Large intestine (tissue), 3 donors: ENCODE results near the gene DGKE. TPM values are rescaled to one million over a fixed set of nuclear protein-coding genes. Genes with fewer than 3 reads are reported as not detected.

ENCODE experiments used
- DNase-seq, 2 donors: peaks; one replicate each; pipeline versions ENCODE4 v3.0.0 to v3.0.0-alpha.2; 2013
- H3K27ac ChIP-seq: one replicate; pipeline ENCODE4 v1.5.1; 2013; ENCODE audit warnings: low read length
- H3K27me3 ChIP-seq: 2 replicates; pipeline ENCODE4 v1.6.1; 2013; ENCODE audit warnings: low read length; ENCODE audit not compliant: control insufficient read depth, insufficient read depth
- H3K36me3 ChIP-seq: 2 replicates; pipeline ENCODE4 v1.6.1; 2013; ENCODE audit warnings: low read length; ENCODE audit not compliant: control insufficient read depth, insufficient read depth
- H3K4me1 ChIP-seq: one replicate; pipeline ENCODE4 v1.6.1; 2013; ENCODE audit warnings: low read length; ENCODE audit not compliant: control insufficient read depth, insufficient read depth
- H3K4me3 ChIP-seq: one replicate; pipeline ENCODE4 v1.5.1; 2013; ENCODE audit warnings: low read length
- H3K9me3 ChIP-seq: one replicate; pipeline ENCODE4 v1.6.1; 2013; ENCODE audit warnings: mild to moderate bottlenecking, low read depth, low read length, moderate library complexity; ENCODE audit not compliant: control insufficient read depth
- WGBS: methylation state at CpG from one replicate; pipeline ENCODE4 v1.1.5; 2013; ENCODE audit warnings: low lambda C conversion rate; ENCODE audit not compliant: insufficient coverage; 5-methylcytosine and 5-hydroxymethylcytosine counted together
- polyA plus RNA-seq: library from polyadenylated mRNA; unstranded; fragments of 120-200 nt; gene quantifications from one replicate; pipeline ENCODE4 v1.2.1, GENCODE V29; 2013

Gene DGKE
- polyA plus RNA-seq, 1 donor, result 4.2 TPM

GRCh38 chr17:56801459-56802178, 32.3 kb upstream of the DGKE start:
- Histone ChIP-seq H3K4me3 (no peak overlapping the region), H3K36me3 (no peaks in the 10 kb centered on the region), H3K27me3 (peaks cover 8% of the 10 kb centered on the region), H3K4me1 (no peaks in the 10 kb centered on the region), H3K27ac (no peak overlapping the region), H3K9me3 (no peaks in the 10 kb centered on the region)
- no peak for DNase-seq
- no CpG with 5 or more reads among the region's 4 CpGs for WGBS

- Histone ChIP-seq H3K9me3 (no peaks in the 10 kb centered on the region), H3K27ac (no peak overlapping the region), H3K36me3 (no peaks in the 10 kb centered on the region), H3K4me1 (no peaks in the 10 kb centered on the region), H3K4me3 (no peak overlapping the region), H3K27me3 (peaks cover 5% of the 10 kb centered on the region)
- DNase-seq, result no peak
- WGBS, result 89% methylated on average over 1 of the region's 1 CpG
These were observed 30.9 kb upstream of the DGKE start for GRCh38 chr17:56803071-56803470.

- Histone ChIP-seq H3K36me3 (no peaks in the 10 kb centered on the region), H3K27ac (no peak overlapping the region), H3K4me1 (no peaks in the 10 kb centered on the region), H3K4me3 (no peak overlapping the region), H3K9me3 (no peaks in the 10 kb centered on the region), H3K27me3 (peaks cover 4% of the 10 kb centered on the region)
- WGBS, result no CpG with 5 or more reads among the region's 3 CpGs
- DNase-seq, result no peak
These were observed 29.5 kb upstream of the DGKE start for GRCh38 chr17:56804454-56804853.

- no peak overlapping the region for H3K27ac ChIP-seq
- no peak overlapping the region for H3K4me3 ChIP-seq
- no peaks in the 10 kb centered on the region for H3K4me1 ChIP-seq
- no peaks in the 10 kb centered on the region for H3K36me3 ChIP-seq
- H3K9me3 ChIP-seq, result no peaks in the 10 kb centered on the region
- no peak for DNase-seq
- H3K27me3 ChIP-seq, result no peaks in the 10 kb centered on the region
- WGBS, result 92% methylated on average over 2 of the region's 4 CpGs
These were observed 27.0 kb upstream of the DGKE start for GRCh38 chr17:56806949-56807348.

GRCh38 chr17:56807723-56808122, 26.2 kb upstream of the DGKE start:
- H3K4me3 ChIP-seq, result no peak overlapping the region
- no peaks in the 10 kb centered on the region for H3K9me3 ChIP-seq
- no CpG with 5 or more reads among the region's 3 CpGs for WGBS
- H3K27ac ChIP-seq, result no peak overlapping the region
- no peaks in the 10 kb centered on the region for H3K4me1 ChIP-seq
- peaks cover 2% of the 10 kb centered on the region for H3K27me3 ChIP-seq
- DNase-seq, result no peak
- H3K36me3 ChIP-seq, result no peaks in the 10 kb centered on the region

- Histone ChIP-seq H3K9me3 (no peaks in the 10 kb centered on the region), H3K27me3 (peaks cover 7% of the 10 kb centered on the region), H3K36me3 (no peaks in the 10 kb centered on the region), H3K4me1 (no peaks in the 10 kb centered on the region), H3K4me3 (no peak overlapping the region), H3K27ac (no peak overlapping the region)
- no CpG with 5 or more reads among the region's 3 CpGs for WGBS
- DNase-seq, result no peak
These were observed 25.4 kb upstream of the DGKE start for GRCh38 chr17:56808503-56808902.

GRCh38 chr17:56809106-56809819, 24.7 kb upstream of the DGKE start:
- no peaks in the 10 kb centered on the region for H3K9me3 ChIP-seq
- H3K36me3 ChIP-seq, result no peaks in the 10 kb centered on the region
- no peak overlapping the region for H3K4me3 ChIP-seq
- peaks cover 11% of the 10 kb centered on the region for H3K27me3 ChIP-seq
- H3K27ac ChIP-seq, result no peak overlapping the region
- no peak for DNase-seq
- WGBS, result 100% methylated on average over 1 of the region's 9 CpGs
- no peaks in the 10 kb centered on the region for H3K4me1 ChIP-seq

GRCh38 chr17:56809820-56810179, 24.2 kb upstream of the DGKE start:
- Histone ChIP-seq H3K36me3 (no peaks in the 10 kb centered on the region), H3K9me3 (no peaks in the 10 kb centered on the region), H3K4me1 (no peaks in the 10 kb centered on the region), H3K27me3 (peaks cover 13% of the 10 kb centered on the region), H3K27ac (no peak overlapping the region), H3K4me3 (no peak overlapping the region)
- DNase-seq, result no peak
- 100% methylated on average over 1 of the region's 1 CpG for WGBS

- Histone ChIP-seq H3K4me3 (no peak overlapping the region), H3K36me3 (no peaks in the 10 kb centered on the region), H3K4me1 (no peaks in the 10 kb centered on the region), H3K27me3 (peaks cover 13% of the 10 kb centered on the region), H3K27ac (no peak overlapping the region), H3K9me3 (no peaks in the 10 kb centered on the region)
- no peak for DNase-seq
- WGBS, result no CpG with 5 or more reads among the region's 2 CpGs
These were observed 23.6 kb upstream of the DGKE start for GRCh38 chr17:56810343-56810742.

- no peaks in the 10 kb centered on the region for H3K4me1 ChIP-seq
- no CpG with 5 or more reads among the region's 12 CpGs for WGBS
- H3K36me3 ChIP-seq, result no peaks in the 10 kb centered on the region
- no peaks in the 10 kb centered on the region for H3K9me3 ChIP-seq
- H3K27me3 ChIP-seq, result peaks cover 17% of the 10 kb centered on the region
- DNase-seq, result no peak
- H3K27ac ChIP-seq, result no peak overlapping the region
- no peak overlapping the region for H3K4me3 ChIP-seq
These were observed 22.8 kb upstream of the DGKE start for GRCh38 chr17:56810891-56811775.
